Measurements from ENCODE around the gene PHACTR1.

GRCh38 chr6:13001927-13002326 lies 285.4 kb downstream of the PHACTR1 start:
- TF ChIP-seq CTCF (IDR thresholded peaks at IDR 0.05; ENCODE audit: insufficient read depth, low read depth, low read length): no peak
- TF ChIP-seq EZH2 (IDR thresholded peaks at IDR 0.05; ENCODE audit: insufficient read depth, low read length): no peak

Measured in astrocyte (in vitro differentiated cells and primary cell).